HG02852 (cell line): ENCODE results near the gene NPW.
A peak's percentile ranks its signal among the peaks of the same experiment; 100 is the strongest.
"Not testable (repeated sequence)": the region's sequence is repeated elsewhere in the genome, so short reads cannot be mapped to it uniquely, and the experiment has no call there.

ENCODE experiments used
- ATAC-seq: cut with Tn5 transposase; IDR thresholded peaks from one replicate; pipeline ENCODE4 v1.9.1; 2021; ENCODE audit warnings: mild to moderate bottlenecking, moderate library complexity; ENCODE audit not compliant: unreplicated experiment

Gene NPW

GRCh38 chr16:2001456-2002355, 17.9 kb upstream of the NPW start:
- no peak for ATAC-seq

GRCh38 chr16:2002406-2003230, 17.0 kb upstream of the NPW start:
- ATAC-seq = no peak

GRCh38 chr16:2003231-2003826, 16.3 kb upstream of the NPW start:
- no peak for ATAC-seq

DNA sequence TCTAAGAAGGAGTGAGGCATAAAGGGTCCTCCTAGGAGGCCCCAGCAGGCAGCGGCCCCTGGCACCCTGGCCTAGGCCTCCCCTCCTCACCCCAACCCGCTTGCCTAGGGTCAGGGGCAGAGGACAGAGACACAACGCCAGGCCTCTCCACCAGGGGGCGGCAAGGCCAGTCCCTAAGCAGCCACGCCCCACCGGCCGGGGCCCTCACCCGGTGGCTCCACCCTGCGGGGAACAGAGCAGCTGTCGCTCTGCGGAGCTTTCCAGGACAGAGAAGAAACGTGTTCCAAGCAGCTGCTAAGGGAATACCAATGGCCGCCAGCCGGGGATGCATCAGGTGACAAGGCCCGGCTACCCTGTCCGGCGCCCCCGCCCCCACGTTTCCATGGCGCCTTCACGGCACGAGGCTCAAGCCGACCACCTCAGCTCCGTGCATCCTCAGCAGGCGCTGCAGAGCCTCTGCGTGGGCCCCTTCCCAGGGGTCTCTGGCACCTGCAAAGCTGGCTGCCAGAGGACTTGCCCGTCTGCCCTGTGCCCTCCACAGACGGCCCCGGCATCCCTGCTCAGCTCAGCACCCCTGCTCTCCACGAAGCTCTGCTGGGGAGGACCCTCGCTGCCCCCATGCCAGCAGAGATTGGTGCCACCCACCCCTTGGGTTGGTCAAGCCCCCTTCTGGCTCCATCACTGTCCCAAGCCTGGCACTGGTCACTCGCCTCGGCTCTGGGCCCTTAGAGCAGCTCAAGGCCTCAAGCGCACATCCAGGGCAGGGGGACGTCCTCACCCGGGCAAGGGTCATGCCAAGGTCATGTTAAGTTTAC, 15.6 kb upstream of the NPW start:
- ATAC-seq = no peak

GRCh38 chr16:2004795-2005517, 14.6 kb upstream of the NPW start:
- no peak for ATAC-seq

DNA sequence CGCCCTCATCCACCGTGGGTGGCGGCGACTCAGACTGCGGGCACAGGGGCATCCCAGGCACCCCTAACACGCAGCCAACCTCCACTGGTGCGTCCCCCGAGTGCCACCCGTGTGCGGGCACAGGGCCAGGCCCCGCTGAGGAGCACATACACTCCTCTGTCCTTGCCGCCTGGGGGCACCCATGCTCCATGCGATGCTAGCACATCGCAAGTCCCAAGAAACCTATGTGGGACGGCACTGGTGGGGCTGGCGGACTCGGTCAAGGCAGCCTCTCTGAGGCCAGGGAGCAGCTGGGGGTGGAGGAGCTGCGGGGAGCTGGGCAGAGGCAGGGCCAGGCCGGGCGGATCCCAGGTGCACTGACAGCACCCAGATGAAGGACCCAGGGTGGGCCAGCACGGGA, 13.9 kb upstream of the NPW start:
- no peak for ATAC-seq

DNA sequence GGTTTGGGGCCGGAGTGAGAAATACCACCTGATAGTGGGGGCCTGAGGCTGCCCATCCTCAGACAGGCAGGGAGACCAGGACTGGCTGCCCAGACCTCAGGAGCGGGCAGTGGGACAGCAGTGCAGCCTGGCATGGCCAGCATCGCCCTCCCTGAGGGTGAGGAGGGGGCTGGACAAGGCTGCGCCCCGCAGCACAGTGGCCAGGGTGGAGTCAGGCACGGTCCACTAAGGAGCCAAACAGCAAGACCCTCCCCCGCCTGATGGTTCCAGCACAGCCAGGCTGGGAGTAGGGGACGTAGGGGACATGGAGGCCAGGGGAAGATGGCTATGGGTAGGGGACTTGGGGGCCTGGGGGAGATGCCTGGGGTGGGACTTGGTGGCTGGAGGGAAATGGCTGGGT, 13.3 kb upstream of the NPW start:
- no peak for ATAC-seq

DNA sequence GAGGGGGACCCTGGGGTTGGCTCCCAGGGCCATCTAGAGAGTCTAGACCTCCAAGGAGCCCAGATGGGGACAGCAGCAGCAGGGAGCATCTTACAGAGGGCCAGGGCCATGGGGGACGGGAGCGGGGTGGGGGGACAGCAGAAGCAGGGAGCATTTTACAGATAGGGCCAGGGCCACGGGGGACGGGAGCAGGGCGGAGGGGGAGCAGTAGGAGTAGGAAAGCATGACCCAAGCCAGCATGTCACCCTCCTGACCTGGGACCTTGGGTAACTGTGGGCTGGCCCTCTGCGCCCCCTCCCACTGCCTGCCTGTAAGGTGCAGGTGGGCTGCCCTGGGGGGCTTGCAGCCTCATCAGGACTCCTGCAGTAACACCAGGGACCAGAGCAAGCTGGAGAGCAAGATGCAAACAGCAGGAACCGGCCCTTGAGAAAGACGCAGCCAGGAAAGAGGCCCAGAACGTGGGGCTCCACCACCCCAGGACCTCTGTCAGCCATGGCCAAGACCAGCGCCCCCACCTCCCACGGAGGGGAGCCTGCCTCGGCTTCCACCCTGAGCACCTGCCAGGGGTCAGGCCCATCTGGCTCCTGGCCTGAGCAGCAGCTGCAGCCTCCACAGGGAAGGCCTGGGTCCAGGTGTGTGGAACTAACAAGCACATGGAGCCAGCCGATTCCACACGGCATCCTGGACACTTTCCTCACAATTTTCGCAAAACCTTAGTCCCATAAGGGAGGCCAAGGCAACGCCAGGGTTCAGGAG, 12.3 kb upstream of the NPW start:
- ATAC-seq = no peak

DNA sequence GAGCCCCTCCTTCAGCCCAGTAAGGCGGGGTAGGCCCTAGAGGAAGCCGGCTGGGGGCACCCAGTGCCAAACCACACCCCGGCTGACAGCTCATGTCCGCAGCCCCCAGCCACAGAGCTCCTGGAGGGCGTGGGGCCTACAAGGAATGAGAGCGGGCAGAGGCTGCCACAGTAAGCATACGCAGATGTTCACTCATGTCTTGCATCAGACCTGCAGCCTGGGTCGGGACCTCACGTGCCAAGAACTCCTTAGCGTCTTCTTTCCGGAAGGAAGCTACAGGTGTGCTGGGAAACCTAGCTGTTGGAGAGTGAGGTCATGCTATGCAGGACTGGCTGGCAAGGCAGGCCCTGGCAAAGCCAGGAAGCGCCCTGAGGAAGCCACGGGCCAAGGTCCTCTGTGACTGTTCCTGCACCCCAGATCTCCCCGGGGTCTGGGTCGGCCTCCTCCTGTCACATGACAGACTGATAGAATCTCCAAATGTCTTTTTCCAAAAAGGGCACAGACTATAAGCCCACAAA, 11.5 kb upstream of the NPW start:
- no peak for ATAC-seq

- ATAC-seq = no peak
Measured at GRCh38 chr16:2008631-2009163, 10.9 kb upstream of the NPW start.

DNA sequence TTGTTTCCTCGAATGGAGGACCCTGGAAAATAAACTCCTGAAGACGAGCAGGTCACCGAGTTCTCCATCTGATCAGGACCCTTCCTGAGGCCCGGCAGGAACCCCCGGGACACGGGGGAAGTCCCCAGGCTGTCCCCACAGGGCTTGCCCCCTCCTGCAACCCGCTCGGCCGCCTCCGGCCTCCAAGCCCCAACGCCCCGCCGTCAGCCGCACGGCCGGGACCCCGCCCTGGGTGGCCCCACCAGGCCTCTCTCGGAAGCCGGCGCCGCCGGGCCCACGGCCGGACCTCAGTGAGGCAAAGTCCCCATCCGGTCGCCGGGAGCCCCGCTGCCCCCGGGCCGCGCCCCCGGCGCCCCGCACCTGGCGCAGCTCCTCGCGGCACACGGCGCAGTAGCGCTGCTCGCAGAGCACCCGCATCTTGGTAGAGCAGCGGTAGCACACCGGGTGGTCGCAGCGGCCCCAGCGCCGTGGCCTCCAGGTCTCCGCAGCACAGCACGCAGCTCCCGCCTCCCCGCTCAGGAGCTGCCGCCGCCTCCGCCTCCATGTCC, 10.3 kb upstream of the NPW start:
- ATAC-seq = peak; percentile 42

- peak; percentile 83 for ATAC-seq
Measured at GRCh38 chr16:2009791-2010510, 9.6 kb upstream of the NPW start, which contains the start of gene ZNF598. TSS of gene ZNF598 (minus strand) at chr16:2009821.

DNA sequence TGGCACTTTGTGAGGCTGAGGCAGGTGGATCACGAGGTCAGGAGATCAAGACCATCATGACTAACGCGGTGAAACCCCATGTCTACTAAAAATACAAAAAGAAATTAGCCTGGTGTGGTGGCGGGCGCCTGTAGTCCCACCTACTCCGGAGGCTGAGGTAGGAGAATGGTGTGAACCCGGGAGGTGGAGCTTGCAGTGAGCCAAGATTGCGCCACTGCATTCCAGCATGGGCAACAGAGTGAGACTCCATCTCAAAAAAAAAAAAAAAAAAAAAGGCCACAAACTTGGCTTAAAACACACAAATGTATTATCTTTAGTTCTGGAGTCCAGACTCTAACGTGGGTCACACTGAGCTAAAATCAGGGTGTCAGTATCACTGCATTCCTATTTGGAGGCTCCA, 7.9 kb upstream of the NPW start:
- ATAC-seq = not testable (repeated sequence)

GRCh38 chr16:2013527-2013926, 6.1 kb upstream of the NPW start:
- no peak for ATAC-seq

DNA sequence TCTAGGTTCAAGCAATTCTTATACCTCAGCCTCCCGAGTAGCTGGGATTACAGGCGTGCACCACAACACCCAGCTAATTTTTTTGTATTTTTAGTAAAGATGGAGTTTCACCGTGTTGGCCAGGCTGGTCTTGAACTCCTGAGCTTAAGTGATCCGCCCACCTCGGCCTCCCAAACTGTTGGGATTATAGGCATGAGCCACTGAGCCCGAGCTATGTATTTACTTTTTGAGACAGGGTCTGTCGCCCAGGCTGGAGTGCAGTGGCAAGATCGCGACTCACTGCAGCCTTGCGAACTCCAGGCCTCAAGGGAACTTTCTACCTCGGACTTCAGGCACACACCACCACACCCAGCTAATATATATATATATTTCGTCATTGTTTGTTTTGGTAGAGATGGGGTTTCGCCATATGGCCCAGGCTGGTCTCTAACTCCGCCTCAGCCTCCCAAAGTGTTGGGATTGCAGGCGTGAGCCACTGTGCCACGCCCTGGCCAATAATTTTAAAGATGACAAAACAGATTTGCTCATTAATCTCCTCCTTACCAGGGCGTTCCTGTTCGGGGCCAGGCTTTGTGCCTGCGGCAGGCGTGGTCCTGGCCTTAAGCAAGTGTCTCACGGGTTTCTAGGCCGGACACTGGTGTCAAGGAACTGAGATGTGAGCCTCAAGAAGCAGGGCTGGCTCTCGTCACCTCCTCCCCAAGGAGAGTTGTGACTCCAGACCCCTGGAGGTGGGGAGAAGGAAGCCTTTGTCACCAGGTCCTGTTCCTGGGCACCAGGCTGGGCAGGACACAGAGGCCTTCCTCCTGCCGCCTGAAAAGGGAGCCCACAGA, 4.3 kb upstream of the NPW start:
- no peak for ATAC-seq

DNA sequence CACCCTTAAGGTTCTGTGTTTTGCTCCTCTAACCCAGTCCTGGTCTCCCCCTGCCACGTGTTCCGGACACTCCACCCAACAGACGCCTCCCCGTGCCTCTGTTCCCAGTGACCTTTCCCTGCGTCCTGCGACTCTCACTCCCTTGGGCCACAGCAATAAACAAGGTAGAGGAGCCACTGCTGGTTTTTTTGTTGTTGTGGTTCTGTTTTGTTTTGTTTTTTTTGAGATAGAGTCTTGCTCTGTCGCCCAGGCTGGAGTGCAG, 3.7 kb upstream of the NPW start:
- ATAC-seq = no peak

DNA sequence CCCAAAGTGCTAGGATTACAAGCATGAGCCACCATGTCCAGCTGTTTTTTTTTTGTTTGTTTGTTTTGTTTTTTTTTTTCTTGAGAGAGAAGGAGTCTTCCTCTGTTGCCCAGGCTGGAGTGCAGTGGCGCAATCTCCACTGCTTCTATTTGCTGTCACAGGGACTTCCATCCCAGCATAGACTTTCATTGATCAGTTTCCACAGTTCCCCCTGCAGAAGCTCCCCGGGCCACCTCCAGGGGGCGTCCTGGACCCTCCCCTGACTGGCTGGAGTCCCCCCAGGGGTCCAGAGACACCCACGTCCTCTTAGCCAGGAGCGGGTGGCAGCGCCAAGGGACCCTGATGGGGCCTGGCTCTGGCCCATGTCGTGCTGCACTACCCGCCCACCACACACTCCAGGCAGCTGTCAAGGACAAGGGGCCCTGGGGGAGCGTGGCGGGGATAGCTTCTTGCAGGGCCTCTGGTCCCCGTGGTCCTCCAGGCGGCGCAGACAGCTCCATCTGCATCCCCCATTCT, 3.1 kb upstream of the NPW start:
- ATAC-seq = no peak
